GM12872 (cell line): ENCODE data around the gene PMEL.

Source experiments
- TF ChIP-seq, protein P1 (sequence below): IDR thresholded peaks from 3 replicates; pipeline ENCODE4 v1.5.1; 2011; ENCODE audit warnings: low read depth, mild to moderate bottlenecking, low read length, moderate library complexity; ENCODE audit not compliant: insufficient read depth

PMEL gene

DNA sequence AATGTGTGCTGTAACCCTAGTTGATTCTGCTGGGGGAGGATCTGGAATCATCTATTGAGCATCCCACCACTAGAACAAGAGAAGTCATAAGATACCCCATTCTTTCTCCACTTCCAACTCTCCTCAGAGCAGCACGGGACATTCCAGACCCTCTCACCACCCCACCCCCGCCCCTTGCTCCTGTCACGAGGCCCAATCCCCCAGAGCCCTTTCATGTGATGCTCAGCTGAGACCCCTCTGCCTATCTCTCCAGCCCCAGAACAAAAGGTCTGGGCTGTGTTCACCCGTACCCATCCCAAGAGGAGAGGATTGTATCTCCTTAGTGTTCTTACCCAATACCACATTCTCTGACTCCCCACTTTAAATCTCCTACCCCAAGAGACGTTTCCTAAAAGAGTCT, 602 bp downstream of the PMEL start:
- TF ChIP-seq, protein P1, sequence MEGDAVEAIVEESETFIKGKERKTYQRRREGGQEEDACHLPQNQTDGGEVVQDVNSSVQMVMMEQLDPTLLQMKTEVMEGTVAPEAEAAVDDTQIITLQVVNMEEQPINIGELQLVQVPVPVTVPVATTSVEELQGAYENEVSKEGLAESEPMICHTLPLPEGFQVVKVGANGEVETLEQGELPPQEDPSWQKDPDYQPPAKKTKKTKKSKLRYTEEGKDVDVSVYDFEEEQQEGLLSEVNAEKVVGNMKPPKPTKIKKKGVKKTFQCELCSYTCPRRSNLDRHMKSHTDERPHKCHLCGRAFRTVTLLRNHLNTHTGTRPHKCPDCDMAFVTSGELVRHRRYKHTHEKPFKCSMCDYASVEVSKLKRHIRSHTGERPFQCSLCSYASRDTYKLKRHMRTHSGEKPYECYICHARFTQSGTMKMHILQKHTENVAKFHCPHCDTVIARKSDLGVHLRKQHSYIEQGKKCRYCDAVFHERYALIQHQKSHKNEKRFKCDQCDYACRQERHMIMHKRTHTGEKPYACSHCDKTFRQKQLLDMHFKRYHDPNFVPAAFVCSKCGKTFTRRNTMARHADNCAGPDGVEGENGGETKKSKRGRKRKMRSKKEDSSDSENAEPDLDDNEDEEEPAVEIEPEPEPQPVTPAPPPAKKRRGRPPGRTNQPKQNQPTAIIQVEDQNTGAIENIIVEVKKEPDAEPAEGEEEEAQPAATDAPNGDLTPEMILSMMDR: no peak

DNA sequence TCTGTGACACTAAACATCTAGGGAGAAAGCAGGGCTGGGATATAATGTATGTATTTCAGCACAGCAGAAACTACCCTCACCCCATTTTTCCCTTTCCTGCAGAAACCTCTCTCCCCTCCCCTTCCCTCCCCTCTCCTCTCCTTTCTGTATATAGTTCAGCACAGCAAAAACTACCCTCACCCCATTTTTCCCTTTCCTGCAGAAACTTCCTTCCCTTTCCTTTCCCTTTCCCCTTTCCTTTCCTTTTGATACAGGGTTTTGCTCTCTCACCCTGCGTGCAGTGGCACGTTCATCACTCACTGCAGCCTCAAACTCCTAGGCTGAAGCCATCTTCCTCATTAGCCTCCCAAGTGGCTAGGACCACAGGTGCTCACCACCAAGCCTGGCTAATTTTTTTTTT, 2.1 kb downstream of the PMEL start:
- TF ChIP-seq, protein P1: no peak

DNA sequence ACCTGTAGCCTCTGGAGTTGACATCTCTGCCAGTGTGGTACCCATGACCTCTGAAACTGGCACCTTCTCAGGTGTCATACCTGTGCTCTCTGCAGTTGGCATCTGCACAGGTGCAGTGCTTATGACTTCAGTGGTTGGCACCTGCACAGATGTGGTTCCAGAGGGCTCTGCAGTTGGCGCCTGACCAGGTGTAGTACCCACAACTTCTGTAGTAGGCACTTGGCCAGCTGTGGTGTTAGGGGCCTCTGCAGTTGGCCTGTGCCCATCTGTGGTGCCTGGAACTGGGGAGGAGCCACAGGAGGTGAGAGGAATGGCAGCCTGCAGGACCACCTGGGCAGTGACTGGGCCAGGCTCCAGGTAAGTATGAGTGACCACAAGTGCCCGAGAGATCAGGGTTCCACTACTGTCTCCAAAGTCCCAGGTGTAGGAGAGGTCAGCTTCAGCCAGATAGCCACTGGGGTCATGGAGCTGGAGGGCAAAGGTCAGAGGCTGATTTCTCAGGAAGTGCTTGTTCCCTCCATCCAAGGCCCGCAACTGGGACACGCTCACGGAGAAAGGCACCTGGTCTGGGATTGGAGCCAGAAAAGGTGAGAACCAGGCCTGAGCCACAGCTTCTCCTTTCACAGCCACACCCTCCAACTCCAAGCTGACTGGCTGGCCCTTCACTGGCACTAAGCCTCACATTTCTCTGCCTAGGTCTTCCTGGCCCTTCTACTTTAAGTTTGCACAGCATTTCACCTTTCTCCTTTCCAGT, 8.6 kb downstream of the PMEL start:
- TF ChIP-seq, protein P1: no peak

DNA sequence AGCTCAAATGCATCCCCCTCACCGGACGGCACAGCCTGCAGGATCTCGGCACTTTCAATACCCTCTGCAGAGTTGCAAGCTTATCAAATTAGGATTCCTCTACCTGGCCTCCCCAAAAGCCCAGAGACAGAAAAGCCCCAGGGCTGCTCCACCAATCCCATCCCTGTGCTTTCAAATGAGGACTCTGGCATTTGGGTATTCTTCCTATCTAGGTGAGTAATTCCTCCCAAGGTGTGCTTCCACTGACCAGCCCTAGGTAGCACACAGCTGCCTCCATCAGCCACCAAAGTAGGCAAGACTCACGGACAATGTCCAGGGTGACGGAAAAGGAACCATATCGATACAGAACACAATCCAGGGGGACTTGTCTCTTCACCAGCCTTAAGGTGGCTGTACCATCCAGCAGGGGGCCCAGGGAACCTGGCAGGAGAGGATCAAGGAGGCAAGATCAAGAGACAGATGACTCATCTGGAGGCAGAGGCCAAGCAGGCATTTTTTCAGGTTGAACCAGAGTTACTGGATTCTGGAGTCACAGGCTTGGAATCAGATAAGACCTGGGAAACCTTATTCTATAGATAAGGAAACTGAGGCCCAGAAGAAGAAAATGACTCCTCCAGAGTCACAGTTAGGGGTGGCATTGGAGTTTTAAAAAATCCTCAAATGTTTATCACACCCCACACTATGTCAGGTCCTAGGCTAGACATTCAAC, 9.9 kb downstream of the PMEL start:
- TF ChIP-seq, protein P1: peak; percentile 51

DNA sequence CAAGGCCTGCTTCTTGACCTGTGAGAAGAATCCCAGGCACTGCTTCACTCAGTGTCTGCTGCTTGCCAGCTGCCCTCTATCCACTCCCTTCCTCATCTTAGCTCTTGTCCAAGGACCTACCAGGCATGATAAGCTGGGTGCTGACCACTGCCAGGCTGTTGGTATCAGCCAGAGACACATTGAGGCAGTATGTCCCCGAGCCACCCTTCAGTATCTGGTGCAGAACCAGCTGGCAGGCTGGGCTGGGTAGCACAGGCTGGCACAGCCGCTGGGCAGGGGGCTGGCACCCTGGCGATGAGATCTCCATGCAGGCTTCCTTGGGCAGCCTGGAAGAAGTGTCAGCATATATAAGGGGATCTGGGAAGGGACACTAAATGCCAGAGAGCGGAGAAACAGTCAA, 10.5 kb downstream of the PMEL start:
- TF ChIP-seq, protein P1: no peak

DNA sequence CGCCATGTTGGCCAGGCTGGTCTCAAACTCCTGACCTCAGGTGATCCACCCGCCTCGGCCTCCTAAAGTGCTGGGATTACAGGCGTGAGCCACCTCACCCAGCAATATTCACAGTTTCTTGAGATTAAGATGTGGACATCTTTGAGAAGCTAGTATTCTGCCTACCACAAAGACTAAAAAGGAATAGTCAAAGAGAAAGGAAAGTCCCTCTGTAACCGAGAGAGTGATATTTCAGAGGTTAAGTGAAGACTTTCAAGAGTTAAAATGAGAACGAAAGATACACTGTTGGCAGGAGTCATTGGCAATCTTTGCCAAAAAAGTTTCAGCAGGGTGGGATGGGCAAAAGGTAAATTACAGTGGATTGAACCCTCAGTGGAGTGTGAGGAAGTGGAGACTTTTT, 19.3 kb downstream of the PMEL start:
- TF ChIP-seq, protein P1: no peak

DNA sequence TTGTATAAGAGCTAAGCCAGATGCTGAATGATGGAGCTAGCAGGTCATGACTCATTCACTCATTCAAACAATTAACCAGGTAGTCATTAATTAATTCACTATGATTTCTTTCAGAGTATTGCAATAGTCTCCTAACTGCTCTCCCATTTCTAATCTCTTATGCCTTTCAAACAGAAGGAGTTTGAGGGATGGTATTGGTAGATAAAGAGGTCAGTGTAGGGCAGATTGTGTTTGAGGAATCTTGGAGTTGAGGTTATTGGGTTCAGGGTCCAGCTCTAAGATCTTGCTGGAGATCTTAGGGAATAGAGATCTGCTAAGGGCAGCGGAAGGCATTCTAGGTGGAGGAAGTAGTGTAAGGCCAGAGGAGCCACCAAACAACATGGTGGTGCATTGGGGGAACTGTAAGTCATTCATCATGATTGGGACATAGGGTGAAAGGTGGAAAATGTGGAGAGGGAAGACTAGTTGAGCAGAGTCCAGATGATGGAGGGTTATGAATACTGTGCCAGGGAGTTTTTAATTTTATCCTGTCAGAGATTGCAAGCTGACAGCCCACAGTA, 23.2 kb downstream of the PMEL start:
- TF ChIP-seq, protein P1: no peak
